ENCODE results near the gene AGMAT.

Gene AGMAT

GRCh38 chr1:15616373-15617172 is 31.7 kb upstream of the AGMAT start:
- H3K79me2 ChIP-seq (ENCODE audit: insufficient read depth, low read length), result peaks cover 40% of the 10 kb centered on the region
- H3K9me2 ChIP-seq (ENCODE audit: low read depth, low read length), result no peaks in the 10 kb centered on the region
- H2AFZ ChIP-seq (ENCODE audit: low read length), result peak overlapping the region; percentile 85
- H3K4me1 ChIP-seq (ENCODE audit: insufficient read depth, low read length, severe bottlenecking), result peaks cover 30% of the 10 kb centered on the region
- peak overlapping the region; percentile 94 for H3K4me3 ChIP-seq (ENCODE audit: low read depth, low read length, poor library complexity, severe bottlenecking)
- no peaks in the 10 kb centered on the region for H4K20me1 ChIP-seq (ENCODE audit: insufficient read depth, low read length)
- H3K4me2 ChIP-seq (ENCODE audit: low read length), result peak overlapping the region; percentile 84
- H3K9ac ChIP-seq (ENCODE audit: low read length), result peak overlapping the region; percentile 61
- no peak overlapping the region for H3K27ac ChIP-seq (ENCODE audit: low read depth, low read length, poor library complexity, severe bottlenecking)
- H3K9me3 ChIP-seq (ENCODE audit: low read length), result no peaks in the 10 kb centered on the region
- no peaks in the 10 kb centered on the region for H3K27me3 ChIP-seq (ENCODE audit: insufficient read depth, low read length)
- H3F3A ChIP-seq (ENCODE audit: insufficient read depth, low read length), result no peaks in the 10 kb centered on the region
- TF ChIP-seq, protein P1, sequence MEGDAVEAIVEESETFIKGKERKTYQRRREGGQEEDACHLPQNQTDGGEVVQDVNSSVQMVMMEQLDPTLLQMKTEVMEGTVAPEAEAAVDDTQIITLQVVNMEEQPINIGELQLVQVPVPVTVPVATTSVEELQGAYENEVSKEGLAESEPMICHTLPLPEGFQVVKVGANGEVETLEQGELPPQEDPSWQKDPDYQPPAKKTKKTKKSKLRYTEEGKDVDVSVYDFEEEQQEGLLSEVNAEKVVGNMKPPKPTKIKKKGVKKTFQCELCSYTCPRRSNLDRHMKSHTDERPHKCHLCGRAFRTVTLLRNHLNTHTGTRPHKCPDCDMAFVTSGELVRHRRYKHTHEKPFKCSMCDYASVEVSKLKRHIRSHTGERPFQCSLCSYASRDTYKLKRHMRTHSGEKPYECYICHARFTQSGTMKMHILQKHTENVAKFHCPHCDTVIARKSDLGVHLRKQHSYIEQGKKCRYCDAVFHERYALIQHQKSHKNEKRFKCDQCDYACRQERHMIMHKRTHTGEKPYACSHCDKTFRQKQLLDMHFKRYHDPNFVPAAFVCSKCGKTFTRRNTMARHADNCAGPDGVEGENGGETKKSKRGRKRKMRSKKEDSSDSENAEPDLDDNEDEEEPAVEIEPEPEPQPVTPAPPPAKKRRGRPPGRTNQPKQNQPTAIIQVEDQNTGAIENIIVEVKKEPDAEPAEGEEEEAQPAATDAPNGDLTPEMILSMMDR (IDR thresholded peaks at IDR 0.05; ENCODE audit: low read length), result no peak
- TF ChIP-seq EZH2 (IDR thresholded peaks at IDR 0.05; ENCODE audit: borderline replicate concordance, low read length), result no peak
- H3K36me3 ChIP-seq (ENCODE audit: insufficient read depth, low read length), result peaks cover 9% of the 10 kb centered on the region; the same call in 1 of the 2 replicates

DNA sequence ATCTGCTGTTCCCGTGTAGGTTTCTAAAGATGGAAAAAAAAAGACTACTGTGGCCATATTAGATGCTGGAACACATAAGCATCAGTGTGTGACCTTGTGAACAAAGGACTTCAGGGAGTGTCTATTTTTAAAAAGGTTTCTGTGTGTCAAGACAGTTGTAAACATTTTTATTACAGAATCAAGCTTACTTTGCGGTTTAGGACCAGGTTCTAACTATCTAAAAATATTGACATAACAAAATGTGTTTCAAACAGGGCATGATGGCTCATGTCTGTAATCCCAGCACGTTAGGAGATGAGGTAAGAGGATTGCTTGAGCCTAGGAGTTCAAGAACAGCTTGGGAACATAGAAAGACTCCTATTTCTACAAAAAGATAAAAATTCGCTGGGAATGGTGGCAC is 25.3 kb upstream of the AGMAT start:
- Histone ChIP-seq H3K9me3 (ENCODE audit: low read length) (no peaks in the 10 kb centered on the region), H3K9ac (ENCODE audit: low read length) (no peak overlapping the region), H3K79me2 (ENCODE audit: insufficient read depth, low read length) (no peaks in the 10 kb centered on the region), H3K36me3 (ENCODE audit: insufficient read depth, low read length) (no peaks in the 10 kb centered on the region), H3K9me2 (ENCODE audit: low read depth, low read length) (no peaks in the 10 kb centered on the region), H3K27ac (ENCODE audit: low read depth, low read length, poor library complexity, severe bottlenecking) (no peak overlapping the region), H3K4me1 (ENCODE audit: insufficient read depth, low read length, severe bottlenecking) (no peaks in the 10 kb centered on the region), H4K20me1 (ENCODE audit: insufficient read depth, low read length) (no peaks in the 10 kb centered on the region), H3F3A (ENCODE audit: insufficient read depth, low read length) (no peaks in the 10 kb centered on the region), H3K27me3 (ENCODE audit: insufficient read depth, low read length) (no peaks in the 10 kb centered on the region), H3K4me3 (ENCODE audit: low read depth, low read length, poor library complexity, severe bottlenecking) (no peak overlapping the region), H2AFZ (ENCODE audit: low read length) (no peak overlapping the region), H3K4me2 (ENCODE audit: low read length) (no peak overlapping the region)
- TF ChIP-seq, protein P1 (IDR thresholded peaks at IDR 0.05; ENCODE audit: low read length), result no peak
- TF ChIP-seq EZH2 (IDR thresholded peaks at IDR 0.05; ENCODE audit: borderline replicate concordance, low read length), result no peak

DNA sequence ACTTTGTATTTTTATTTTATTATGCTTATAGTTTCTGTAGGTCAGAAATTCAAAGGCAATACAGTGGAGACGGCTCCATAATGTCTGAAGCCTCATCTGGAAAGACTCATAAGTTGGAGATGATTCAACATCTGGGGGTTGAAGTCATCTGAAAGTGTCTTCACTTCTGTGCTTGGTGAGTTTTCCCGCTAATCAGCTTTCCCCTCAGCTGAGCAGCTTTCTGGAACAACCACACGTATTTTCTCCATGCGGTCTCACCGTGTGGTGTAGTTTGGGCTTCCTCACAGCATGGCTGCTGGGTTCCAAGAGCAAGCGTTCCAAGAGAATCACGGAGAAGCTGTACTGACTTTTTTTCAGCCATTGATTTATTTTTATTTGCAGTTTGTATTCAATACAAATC is 24.8 kb upstream of the AGMAT start:
- no peaks in the 10 kb centered on the region for H3K9me3 ChIP-seq (ENCODE audit: low read length)
- H3K4me1 ChIP-seq (ENCODE audit: insufficient read depth, low read length, severe bottlenecking), result no peaks in the 10 kb centered on the region
- H3K4me2 ChIP-seq (ENCODE audit: low read length), result no peak overlapping the region
- no peak overlapping the region for H3K9ac ChIP-seq (ENCODE audit: low read length)
- H3F3A ChIP-seq (ENCODE audit: insufficient read depth, low read length), result no peaks in the 10 kb centered on the region
- H3K27ac ChIP-seq (ENCODE audit: low read depth, low read length, poor library complexity, severe bottlenecking), result no peak overlapping the region
- H3K27me3 ChIP-seq (ENCODE audit: insufficient read depth, low read length), result no peaks in the 10 kb centered on the region
- no peaks in the 10 kb centered on the region for H4K20me1 ChIP-seq (ENCODE audit: insufficient read depth, low read length)
- no peak overlapping the region for H2AFZ ChIP-seq (ENCODE audit: low read length)
- H3K36me3 ChIP-seq (ENCODE audit: insufficient read depth, low read length), result no peaks in the 10 kb centered on the region
- TF ChIP-seq, protein P1 (IDR thresholded peaks at IDR 0.05; ENCODE audit: low read length), result no peak
- TF ChIP-seq EZH2 (IDR thresholded peaks at IDR 0.05; ENCODE audit: borderline replicate concordance, low read length), result no peak
- H3K9me2 ChIP-seq (ENCODE audit: low read depth, low read length), result no peaks in the 10 kb centered on the region
- H3K79me2 ChIP-seq (ENCODE audit: insufficient read depth, low read length), result no peaks in the 10 kb centered on the region
- no peak overlapping the region for H3K4me3 ChIP-seq (ENCODE audit: low read depth, low read length, poor library complexity, severe bottlenecking)
